Loucy (cell line): ENCODE results near the gene MTMR1.

Source experiments
- H2AFZ ChIP-seq: fragments of 200-600 bp; sonication (generic); 2 replicates; pipeline ENCODE4 v1.6.0; 2016; ENCODE audit warnings: antibody characterized with exemption, mild to moderate bottlenecking, low read length, moderate library complexity
- H3F3A ChIP-seq: fragments of 200-600 bp; 2 replicates; pipeline ENCODE4 v1.6.0; 2016; ENCODE audit warnings: antibody characterized with exemption, low read depth, mild to moderate bottlenecking
- H3K27me3 ChIP-seq: fragments of 200-600 bp; sonication (generic); 2 replicates; pipeline ENCODE4 v1.6.1; 2014; ENCODE audit warnings: low read length, mild to moderate bottlenecking; ENCODE audit not compliant: insufficient read depth, poor library complexity, severe bottlenecking
- H3K36me3 ChIP-seq: fragments of 200-600 bp; sonication (generic); 2 replicates; pipeline ENCODE4 v1.6.1; 2016; ENCODE audit warnings: low read length; ENCODE audit not compliant: insufficient read depth
- H3K4me1 ChIP-seq: fragments of 200-600 bp; sonication (generic); 2 replicates; pipeline ENCODE4 v1.5.1; 2014; ENCODE audit warnings: low read length, mild to moderate bottlenecking; ENCODE audit not compliant: insufficient read depth, poor library complexity, severe bottlenecking
- H3K4me2 ChIP-seq: fragments of 200-600 bp; sonication (generic); 2 replicates; pipeline ENCODE4 v1.6.0; 2014; ENCODE audit warnings: antibody characterized with exemption, low read length, low read depth, mild to moderate bottlenecking; ENCODE audit not compliant: poor library complexity, severe bottlenecking
- H3K4me3 ChIP-seq: fragments of 200-600 bp; sonication (generic); 2 replicates; pipeline ENCODE4 v1.5.1; 2014; ENCODE audit warnings: low read length, mild to moderate bottlenecking, mixed read lengths; ENCODE audit not compliant: poor library complexity, severe bottlenecking
- H3K79me2 ChIP-seq: fragments of 200-600 bp; sonication (generic); 2 replicates; pipeline ENCODE4 v1.6.1; 2014; ENCODE audit warnings: low read length; ENCODE audit not compliant: insufficient read depth
- H3K9ac ChIP-seq: fragments of 200-600 bp; sonication (generic); 2 replicates; pipeline ENCODE4 v1.6.0; 2014; ENCODE audit warnings: mild to moderate bottlenecking, low read depth, low read length, moderate library complexity; ENCODE audit not compliant: poor library complexity, severe bottlenecking
- H3K9me2 ChIP-seq: fragments of 200-600 bp; sonication (generic); replicated peaks from 2 replicates; pipeline ENCODE4 v1.6.1; 2016; ENCODE audit warnings: low read depth, low read length, mixed read lengths
- H3K9me3 ChIP-seq: fragments of 200-600 bp; sonication (generic); 2 replicates; pipeline ENCODE4 v1.6.1; 2014; ENCODE audit warnings: mild to moderate bottlenecking, antibody characterized with exemption, low read length, low read depth; ENCODE audit not compliant: insufficient read depth
- H4K20me1 ChIP-seq: fragments of 200-600 bp; sonication (generic); 2 replicates; pipeline ENCODE4 v1.6.0; 2014; ENCODE audit warnings: antibody characterized with exemption, low read length, mild to moderate bottlenecking; ENCODE audit not compliant: insufficient read depth, poor library complexity, severe bottlenecking
- CTCF ChIP-seq: fragments of 200-600 bp; sonication (generic); conservative IDR thresholded peaks from 2 replicates; pipeline ENCODE4 v1.5.1; 2014; ENCODE audit warnings: mild to moderate bottlenecking, antibody characterized with exemption, low read length
- EZH2phosphoT487 ChIP-seq: fragments of 200-600 bp; IDR thresholded peaks from 2 replicates; pipeline ENCODE4 v1.6.1; 2018; ENCODE audit warnings: antibody characterized with exemption, mild to moderate bottlenecking, moderate library complexity, borderline replicate concordance

The MTMR1 gene

DNA sequence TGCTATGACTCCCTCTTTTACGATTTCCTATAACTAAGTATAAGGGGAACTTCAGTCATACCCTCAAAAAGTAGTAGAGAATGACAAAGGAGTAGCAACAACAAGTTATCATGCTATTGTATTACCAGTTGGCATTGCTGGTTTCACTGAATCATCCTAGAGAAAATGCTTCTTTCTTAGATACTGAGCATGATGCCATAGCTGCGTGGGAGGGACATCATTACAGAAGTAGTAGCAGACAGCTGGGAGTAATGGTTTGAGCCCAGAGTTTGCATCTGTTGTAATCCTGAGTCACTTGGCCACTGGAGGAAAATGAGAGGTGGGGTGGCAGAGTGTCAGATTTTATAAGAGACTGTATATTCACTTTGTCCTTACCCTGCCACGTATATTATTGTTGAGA, 38.6 kb downstream of the MTMR1 start:
- no peaks in the 10 kb centered on the region for H3K9me3 ChIP-seq
- peaks cover 69% of the 10 kb centered on the region; the same call in 1 of the 2 replicates for H3K36me3 ChIP-seq

GRCh38 chrX:150736475-150736874, 43.3 kb downstream of the MTMR1 start:
- Histone ChIP-seq H4K20me1 (no peaks in the 10 kb centered on the region), H3K36me3 (peaks cover 66% of the 10 kb centered on the region; the same call in 1 of the 2 replicates), H3K9me2 (no peaks in the 10 kb centered on the region), H3K4me3 (no peak overlapping the region), H3F3A (no peaks in the 10 kb centered on the region), H3K9ac (no peak overlapping the region), H3K4me2 (no peak overlapping the region), H3K9me3 (no peaks in the 10 kb centered on the region), H3K79me2 (no peaks in the 10 kb centered on the region), H3K4me1 (no peaks in the 10 kb centered on the region), H3K27me3 (no peaks in the 10 kb centered on the region), H2AFZ (no peak overlapping the region)
- no peak for TF ChIP-seq CTCF
- TF ChIP-seq EZH2phosphoT487 = no peak

More for the DNA sequence above, 38.6 kb downstream of the MTMR1 start:
- no peak overlapping the region for H3K9ac ChIP-seq
- no peak overlapping the region for H2AFZ ChIP-seq
- no peak for TF ChIP-seq CTCF
- TF ChIP-seq EZH2phosphoT487 = no peak
- no peaks in the 10 kb centered on the region for H3K9me2 ChIP-seq
- H3F3A ChIP-seq = no peaks in the 10 kb centered on the region
- H3K4me1 ChIP-seq = no peaks in the 10 kb centered on the region
- H3K27me3 ChIP-seq = no peaks in the 10 kb centered on the region
- H4K20me1 ChIP-seq = no peaks in the 10 kb centered on the region
- H3K79me2 ChIP-seq = no peaks in the 10 kb centered on the region
- no peak overlapping the region for H3K4me3 ChIP-seq
- no peak overlapping the region for H3K4me2 ChIP-seq

- H3K4me3 ChIP-seq = no peak overlapping the region
- TF ChIP-seq EZH2phosphoT487 (no peak), CTCF (no peak)
- H3K9me2 ChIP-seq = no peaks in the 10 kb centered on the region
- peaks cover 12% of the 10 kb centered on the region; the same call in 1 of the 2 replicates for H3K36me3 ChIP-seq
- H3F3A ChIP-seq = no peaks in the 10 kb centered on the region
- no peak overlapping the region for H3K9ac ChIP-seq
- H4K20me1 ChIP-seq = no peaks in the 10 kb centered on the region
- no peaks in the 10 kb centered on the region for H3K79me2 ChIP-seq
- H3K4me1 ChIP-seq = no peaks in the 10 kb centered on the region
- no peak overlapping the region for H2AFZ ChIP-seq
- H3K4me2 ChIP-seq = no peak overlapping the region
- H3K9me3 ChIP-seq = no peaks in the 10 kb centered on the region
- no peaks in the 10 kb centered on the region for H3K27me3 ChIP-seq
These were observed 58.9 kb downstream of the MTMR1 start for GRCh38 chrX:150752124-150752523.
